H1 (cell line): ENCODE data around the gene YIF1B. TPM values are rescaled to one million over a fixed set of nuclear protein-coding genes. Genes with fewer than 3 reads are reported as not detected.

ENCODE experiments used
- CTCF ChIA-PET: fragments of 300-600 bp; sonication (Branson Sonifier 250); formaldehyde crosslinking; loops from one replicate; lab custom pipeline; 2021; ENCODE audit not compliant: partially characterized antibody; lab: Charles Lee
- POLR2A ChIA-PET: fragments of 300-600 bp; sonication (Branson Sonifier 250); formaldehyde crosslinking; loops from one replicate; lab custom pipeline; 2021; ENCODE audit warnings: inconsistent platforms; ENCODE audit not compliant: partially characterized antibody; lab: Charles Lee
- DNase-seq, 2 experiments: peaks; one replicate each; pipeline versions ENCODE4 v3.0.0 to v3.0.0-alpha.2; 2010 to 2022; ENCODE audit warnings: low spot score in 2 of 2, low read depth in 1 of 2, mixed read lengths in 1 of 2
- FAIRE-seq: peaks from 2 replicates; lab custom pipeline; 2011; peaks lifted over from hg19 to GRCh38; lab: Jason Lieb, UNC
- H2AFZ ChIP-seq: 2 replicates; pipeline ENCODE4 v1.8.1; 2012; ENCODE audit warnings: low read length, inconsistent platforms
- H2AK5ac ChIP-seq: 2 replicates; pipeline ENCODE4 v1.6.1; 2013; ENCODE audit warnings: low read depth, low read length
- H2BK120ac ChIP-seq: replicated peaks from 2 replicates; pipeline ENCODE3; 2013; ENCODE audit warnings: low read depth, low read length, inconsistent platforms
- H2BK12ac ChIP-seq: 2 replicates; pipeline ENCODE4 v1.6.1; 2013; ENCODE audit warnings: low read depth, low read length
- H2BK15ac ChIP-seq: 2 replicates; pipeline ENCODE4 v1.6.1; 2013; ENCODE audit warnings: low read length
- H2BK20ac ChIP-seq: 2 replicates; pipeline ENCODE4 v1.6.1; 2013; ENCODE audit warnings: low read length
- H2BK5ac ChIP-seq: 2 replicates; pipeline ENCODE4 v1.6.1; 2013; ENCODE audit warnings: low read depth, low read length
- H3K14ac ChIP-seq: 2 replicates; pipeline ENCODE4 v1.6.1; 2013; ENCODE audit warnings: inconsistent platforms; ENCODE audit not compliant: insufficient read length
- H3K18ac ChIP-seq: 2 replicates; pipeline ENCODE4 v1.6.1; 2013; ENCODE audit warnings: low read length; ENCODE audit errors: extremely low read depth
- H3K23ac ChIP-seq: 2 replicates; pipeline ENCODE4 v1.6.1; 2013; ENCODE audit warnings: inconsistent platforms; ENCODE audit not compliant: insufficient read length
- H3K23me2 ChIP-seq: 2 replicates; pipeline ENCODE4 v1.6.1; 2013; ENCODE audit warnings: low read depth, low read length
- H3K27ac ChIP-seq: 2 replicates; pipeline ENCODE4 v1.6.1; 2011; ENCODE audit warnings: low read depth, low read length, inconsistent platforms
- H3K27me3 ChIP-seq, 4 experiments: replicated peaks in 1 of 4; 1 replicate in 1 of 4; 2 replicates in 3 of 4; pipeline versions ENCODE4 v1.6.1 to v1.8.1; 2011 to 2013; ENCODE audit warnings: low read length in 3 of 4, mild to moderate bottlenecking in 3 of 4, inconsistent platforms in 2 of 4, mixed read lengths in 2 of 4, moderate library complexity in 1 of 4; ENCODE audit not compliant: control insufficient read depth in 3 of 4, insufficient read depth in 3 of 4; ENCODE audit errors: extremely low read depth in 1 of 4
- H3K36me3 ChIP-seq, 4 experiments: 2 replicates each; pipeline versions ENCODE4 v1.6.1 to v1.8.1; 2011 to 2013; ENCODE audit warnings: mild to moderate bottlenecking in 4 of 4, low read length in 3 of 4, moderate library complexity in 2 of 4, control low read depth in 1 of 4, inconsistent platforms in 1 of 4; ENCODE audit not compliant: insufficient read depth in 4 of 4, control insufficient read depth in 2 of 4
- H3K4ac ChIP-seq: replicated peaks from 2 replicates; pipeline ENCODE3; 2013; ENCODE audit warnings: low read length, low read depth, mixed read lengths, inconsistent platforms; ENCODE audit not compliant: insufficient read length
- H3K4me1 ChIP-seq, 4 experiments: replicated peaks in 1 of 4; 1 replicate in 1 of 4; 2 replicates in 3 of 4; pipeline versions ENCODE4 v1.6.1 to v1.8.1; 2011 to 2013; ENCODE audit warnings: low read length in 3 of 4, inconsistent platforms in 2 of 4, mixed read lengths in 1 of 4; ENCODE audit not compliant: insufficient read depth in 4 of 4, control insufficient read depth in 3 of 4
- H3K4me2 ChIP-seq, 2 experiments: 2 replicates each; pipeline versions ENCODE4 v1.6.1 to v1.8.1; 2011 to 2013; ENCODE audit warnings: low read depth in 2 of 2, low read length in 2 of 2, control low read depth in 1 of 2, inconsistent platforms in 1 of 2, mild to moderate bottlenecking in 1 of 2; ENCODE audit not compliant: insufficient read depth in 1 of 2
- H3K4me3 ChIP-seq, 4 experiments: fragments of 200-600, 300-600 bp in 1 of 4; sonication (generic), shearing (Covaris generic), sonication (Bioruptor Twin) in 1 of 4; 2 replicates each; pipeline versions ENCODE4 v1.5.1 to v1.8.1; 2011 to 2016; ENCODE audit warnings: low read length in 4 of 4, low read depth in 3 of 4, control low read depth in 2 of 4, inconsistent platforms in 2 of 4, mild to moderate bottlenecking in 2 of 4, mixed read lengths in 1 of 4, moderate library complexity in 1 of 4; ENCODE audit not compliant: insufficient read depth in 2 of 4; ENCODE audit errors: extremely low read depth in 1 of 4
- H3K56ac ChIP-seq: replicated peaks from 2 replicates; pipeline ENCODE3; 2013; ENCODE audit warnings: low read depth, mild to moderate bottlenecking, mixed read lengths, low read length, inconsistent platforms; ENCODE audit not compliant: insufficient read length
- H3K79me1 ChIP-seq: 2 replicates; pipeline ENCODE4 v1.6.1; 2013; ENCODE audit warnings: low read depth, low read length, control low read depth
- H3K79me2 ChIP-seq, 2 experiments: 2 replicates each; pipeline versions ENCODE4 v1.6.1 to v1.8.1; 2012 to 2013; ENCODE audit warnings: low read length in 2 of 2, mild to moderate bottlenecking in 2 of 2, inconsistent platforms in 1 of 2; ENCODE audit not compliant: insufficient read depth in 2 of 2, control insufficient read depth in 1 of 2
- H3K9ac ChIP-seq, 4 experiments: replicated peaks in 1 of 4; 1 replicate in 1 of 4; 2 replicates in 3 of 4; pipeline versions ENCODE4 v1.6.1 to v1.8.1; 2011 to 2013; ENCODE audit warnings: low read depth in 3 of 4, low read length in 3 of 4, control low read depth in 2 of 4, mild to moderate bottlenecking in 2 of 4, moderate library complexity in 2 of 4, inconsistent platforms in 1 of 4; ENCODE audit errors: extremely low read depth in 1 of 4
- H3K9me3 ChIP-seq, 2 experiments: 2 replicates each; pipeline versions ENCODE4 v1.6.1 to v1.8.1; 2012 to 2013; ENCODE audit warnings: mild to moderate bottlenecking in 2 of 2, moderate library complexity in 2 of 2, control low read depth in 1 of 2, inconsistent platforms in 1 of 2, low read depth in 1 of 2, low read length in 1 of 2, mixed read lengths in 1 of 2; ENCODE audit not compliant: insufficient read depth in 2 of 2
- H4K20me1 ChIP-seq, 2 experiments: replicated peaks in 1 of 2; 2 replicates each; pipeline versions ENCODE3 to v1.8.1; 2011 to 2013; ENCODE audit warnings: inconsistent platforms in 2 of 2, low read length in 2 of 2, mild to moderate bottlenecking in 1 of 2; ENCODE audit not compliant: insufficient read depth in 2 of 2, control insufficient read depth in 1 of 2
- H4K5ac ChIP-seq: 2 replicates; pipeline ENCODE4 v1.6.1; 2013; ENCODE audit warnings: low read length, low read depth, mixed read lengths, inconsistent platforms; ENCODE audit not compliant: insufficient read length
- H4K8ac ChIP-seq: 2 replicates; pipeline ENCODE4 v1.8.0; 2013; ENCODE audit warnings: mild to moderate bottlenecking, moderate library complexity, low read length, inconsistent platforms; ENCODE audit not compliant: insufficient read depth; ENCODE audit errors: extremely low read depth
- H4K91ac ChIP-seq: replicated peaks from 2 replicates; pipeline ENCODE3; 2013; ENCODE audit warnings: low read length, mixed read lengths, inconsistent platforms; ENCODE audit not compliant: insufficient read length
- CBX5 ChIP-seq: fragments of 300-800, 300-1000 bp; sonication (generic); IDR thresholded peaks from 2 replicates; pipeline ENCODE4 v1.7.1; 2016; ENCODE audit warnings: antibody characterized with exemption, low read length, low read depth
- JUND ChIP-seq: IDR thresholded peaks from 2 replicates; pipeline ENCODE4 v1.6.1; 2011; ENCODE audit warnings: mild to moderate bottlenecking, improper control_type of control experiment, low read length
- RAD21 ChIP-seq, 2 experiments: IDR thresholded peaks in 1 of 2; conservative IDR thresholded peaks in 1 of 2; 2 replicates each; pipeline ENCODE4 v1.6.1; 2011; ENCODE audit warnings: low read depth in 2 of 2, low read length in 2 of 2, improper control_type of control experiment in 1 of 2, inconsistent platforms in 1 of 2, mild to moderate bottlenecking in 1 of 2, moderate library complexity in 1 of 2
- SIRT6 ChIP-seq: IDR thresholded peaks from one replicate; pipeline ENCODE4 v1.7.1; 2012; ENCODE audit warnings: low read length, inconsistent platforms
- SIX5 ChIP-seq: IDR thresholded peaks from 2 replicates; pipeline ENCODE4 v1.6.1; 2011; ENCODE audit warnings: mild to moderate bottlenecking, low read depth, low read length
- SUZ12 ChIP-seq: fragments of 200-600 bp; sonication (generic); IDR thresholded peaks from 2 replicates; pipeline ENCODE4 v1.6.1; 2012; ENCODE audit warnings: mild to moderate bottlenecking, inconsistent platforms, low read length, moderate library complexity, mixed read lengths
- WGBS, 2 experiments: shearing (Covaris generic) in 1 of 2; methylation state at CpG; one replicate each; pipeline versions ENCODE4 v1.1.6 to v1.1.7; 2013 to 2015; ENCODE audit warnings: low lambda C conversion rate in 2 of 2, mixed read lengths in 2 of 2, inconsistent platforms in 1 of 2, low coverage in 1 of 2, missing lambda C conversion rate in 1 of 2; ENCODE audit not compliant: insufficient replicate concordance in 2 of 2, insufficient coverage in 1 of 2, insufficient read length in 1 of 2; ENCODE audit errors: extremely low coverage in 1 of 2, missing lambda C conversion rate in 1 of 2; 5-methylcytosine and 5-hydroxymethylcytosine counted together
- polyA plus RNA-seq, 7 experiments: library from polyadenylated mRNA; depleted of rRNA in 3 of 7; stranded (reverse) in 5 of 7; unstranded in 2 of 7; fragments of >200 nt in 5 of 7; fragments of 200-250 nt in 2 of 7; gene quantifications; 1 replicate in 5 of 7; 2 replicates in 1 of 7; 4 replicates in 1 of 7; pipeline versions ENCODE4 v1.2.1 to v1.2.3, GENCODE V29; 2011 to 2013; ENCODE audit warnings: missing spikeins in 2 of 7, mixed read lengths in 2 of 7
- total RNA-seq: library from RNA; stranded (reverse); fragmentation: NEBNext Ultra II Directional; extraction: Animal tissue kit (Norgen Biotek cat#: 25700); gene quantifications from 2 replicates; pipeline ENCODE4 v1.2.1, GENCODE V29; 2021
- TF ChIP-seq, protein P1 (sequence below), 3 experiments: IDR thresholded peaks; 1 replicate in 2 of 3; 2 replicates in 1 of 3; pipeline versions ENCODE4 v1.5.1 to v1.6.1; 2011; ENCODE audit warnings: low read length in 3 of 3, mild to moderate bottlenecking in 3 of 3, inconsistent platforms in 2 of 3, low read depth in 1 of 3, moderate library complexity in 1 of 3; ENCODE audit not compliant: insufficient read depth in 1 of 3; ENCODE audit errors: control extremely low read depth in 1 of 3
- TF ChIP-seq, protein P2 (sequence below): IDR thresholded peaks from 2 replicates; pipeline ENCODE4 v1.6.1; 2012; ENCODE audit warnings: inconsistent platforms

YIF1B gene
- total and polyA plus RNA-seq, 2 of the 8 experiments (the other 6 are each of a cell fraction or from before 2014, with no cell fraction given), result 89.6 to 305 TPM

- no peak overlapping the region for H4K8ac ChIP-seq
- POLR2A ChIA-PET, result interaction anchor here (1.6 kb wide), 1 partner anchor 12 kb away, joined by 7 read pairs; the partner anchor contains the start of gene KCNK6
- FAIRE-seq, result no peak
- TF ChIP-seq SUZ12 (no peak), RAD21 (IDR thresholded peaks at IDR 0.05 in 1 of 2, conservative IDR thresholded peaks at IDR 0.05 in 1 of 2; ENCODE audit: low read depth in 2 of 2, low read length in 2 of 2) (no peak), SIX5 (no peak), JUND (no peak), SIRT6 (no peak), CBX5 (no peak)
- TF ChIP-seq, protein P1, sequence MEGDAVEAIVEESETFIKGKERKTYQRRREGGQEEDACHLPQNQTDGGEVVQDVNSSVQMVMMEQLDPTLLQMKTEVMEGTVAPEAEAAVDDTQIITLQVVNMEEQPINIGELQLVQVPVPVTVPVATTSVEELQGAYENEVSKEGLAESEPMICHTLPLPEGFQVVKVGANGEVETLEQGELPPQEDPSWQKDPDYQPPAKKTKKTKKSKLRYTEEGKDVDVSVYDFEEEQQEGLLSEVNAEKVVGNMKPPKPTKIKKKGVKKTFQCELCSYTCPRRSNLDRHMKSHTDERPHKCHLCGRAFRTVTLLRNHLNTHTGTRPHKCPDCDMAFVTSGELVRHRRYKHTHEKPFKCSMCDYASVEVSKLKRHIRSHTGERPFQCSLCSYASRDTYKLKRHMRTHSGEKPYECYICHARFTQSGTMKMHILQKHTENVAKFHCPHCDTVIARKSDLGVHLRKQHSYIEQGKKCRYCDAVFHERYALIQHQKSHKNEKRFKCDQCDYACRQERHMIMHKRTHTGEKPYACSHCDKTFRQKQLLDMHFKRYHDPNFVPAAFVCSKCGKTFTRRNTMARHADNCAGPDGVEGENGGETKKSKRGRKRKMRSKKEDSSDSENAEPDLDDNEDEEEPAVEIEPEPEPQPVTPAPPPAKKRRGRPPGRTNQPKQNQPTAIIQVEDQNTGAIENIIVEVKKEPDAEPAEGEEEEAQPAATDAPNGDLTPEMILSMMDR (IDR thresholded peaks at IDR 0.05; ENCODE audit: control extremely low read depth in 1 of 3, insufficient read depth in 1 of 3, low read depth in 1 of 3, low read length in 3 of 3), result no peak
- TF ChIP-seq, protein P2, sequence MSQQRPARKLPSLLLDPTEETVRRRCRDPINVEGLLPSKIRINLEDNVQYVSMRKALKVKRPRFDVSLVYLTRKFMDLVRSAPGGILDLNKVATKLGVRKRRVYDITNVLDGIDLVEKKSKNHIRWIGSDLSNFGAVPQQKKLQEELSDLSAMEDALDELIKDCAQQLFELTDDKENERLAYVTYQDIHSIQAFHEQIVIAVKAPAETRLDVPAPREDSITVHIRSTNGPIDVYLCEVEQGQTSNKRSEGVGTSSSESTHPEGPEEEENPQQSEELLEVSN, result no peak
Measured at GRCh38 chr19:38331728-38332127, 16.0 kb upstream of the YIF1B start.

More at GRCh38 chr19:38331728-38332127, 16.0 kb upstream of the YIF1B start:
- Histone ChIP-seq H3K4ac (no peak overlapping the region), H4K5ac (no peak overlapping the region), H3K56ac (no peak overlapping the region), H3K4me2 (no peak overlapping the region), H2AK5ac (no peak overlapping the region), H4K20me1 (peaks cover 0 to 2% of the 10 kb centered on the region in 2 experiments), H2BK120ac (no peak overlapping the region), H2AFZ (no peak overlapping the region), H3K27me3 (no peaks in the 10 kb centered on the region), H3K14ac (no peak overlapping the region), H3K27ac (no peak overlapping the region), H3K36me3 (peaks cover 0 to 7% (median 3%) of the 10 kb centered on the region in 4 experiments; a peak in 5 of 8 replicates), H3K18ac (no peak overlapping the region), H3K23ac (no peak overlapping the region), H2BK5ac (no peak overlapping the region), H3K4me1 (no peaks in the 10 kb centered on the region), H3K9ac (no peak overlapping the region), H3K23me2 (peaks cover 7% of the 10 kb centered on the region), H4K91ac (no peak overlapping the region), H2BK20ac (no peak overlapping the region), H3K79me2 (no peaks in the 10 kb centered on the region), H2BK12ac (no peak overlapping the region), H3K79me1 (no peaks in the 10 kb centered on the region), H3K4me3 (no peak overlapping the region), H2BK15ac (no peak overlapping the region), H3K9me3 (no peaks in the 10 kb centered on the region)
- no peak for DNase-seq
- WGBS, 2 experiments, result 84% methylated on average over 1 of the region's 1 CpG; no CpG with 5 or more reads in 1 of the 2 experiments
- CTCF ChIA-PET, result interaction anchor here (1.1 to 6.7 kb wide), 5 partner anchors 10 to 89 kb away, joined by 4 to 100 read pairs (median 5); no protein-coding TSS in a partner anchor
